HepG2 (cell line): ENCODE measurements around the gene RABGAP1.

Source experiments
- CTCF ChIP-seq: sonication (generic); formaldehyde crosslinking; IDR thresholded peaks from 2 replicates; pipeline ENCODE4 v1.5.0; 2020; ENCODE audit warnings: mild to moderate bottlenecking, missing genetic modification reagents, moderate library complexity
- EP300 ChIP-seq, 3 experiments: sonication (generic) in 1 of 3; formaldehyde crosslinking in 1 of 3; IDR thresholded peaks; 2 replicates each; pipeline versions ENCODE4 v1.5.1 to v1.6.1; 2011 to 2020; ENCODE audit warnings: low read depth in 2 of 3, low read length in 2 of 3, borderline replicate concordance in 1 of 3, improper control_type of control experiment in 1 of 3, mild to moderate bottlenecking in 1 of 3, missing genetic modification reagents in 1 of 3, moderate library complexity in 1 of 3
- HMGXB4 ChIP-seq, 2 experiments: sonication (generic) in 1 of 2; formaldehyde crosslinking in 1 of 2; IDR thresholded peaks; 2 replicates each; pipeline versions ENCODE4 v1.4.0 to v1.6.1; 2018 to 2020; ENCODE audit warnings: missing genetic modification reagents in 2 of 2, borderline replicate concordance in 1 of 2, low read depth in 1 of 2, mild to moderate bottlenecking in 1 of 2, missing biosample characterization in 1 of 2
- KLF13 ChIP-seq: sonication (generic); formaldehyde crosslinking; IDR thresholded peaks from 2 replicates; pipeline ENCODE4 v1.4.0; 2020; ENCODE audit warnings: mild to moderate bottlenecking, missing genetic modification reagents
- MAX ChIP-seq: IDR thresholded peaks from 2 replicates; pipeline ENCODE4 v1.6.1; 2012; ENCODE audit warnings: inconsistent platforms
- RFX5 ChIP-seq: IDR thresholded peaks from 2 replicates; pipeline ENCODE4 v1.6.1; 2011; ENCODE audit warnings: low read depth, low read length, improper control_type of control experiment
- SAP130 ChIP-seq: IDR thresholded peaks from 2 replicates; pipeline ENCODE4 v1.6.1; 2016; ENCODE audit warnings: low read depth
- SMC3 ChIP-seq: IDR thresholded peaks from 2 replicates; pipeline ENCODE4 v1.6.1; 2011; ENCODE audit warnings: low read length, improper control_type of control experiment
- SRF ChIP-seq: IDR thresholded peaks from 2 replicates; pipeline ENCODE4 v1.6.1; 2011; ENCODE audit warnings: mild to moderate bottlenecking, low read depth, low read length, moderate library complexity
- STAG1 ChIP-seq: sonication (generic); formaldehyde crosslinking; IDR thresholded peaks from 2 replicates; pipeline ENCODE4 v1.4.0; 2020; ENCODE audit warnings: missing genetic modification reagents
- TGIF2 ChIP-seq: IDR thresholded peaks from 2 replicates; pipeline ENCODE4 v1.6.1; 2016; ENCODE audit warnings: control low read depth, missing compliant biosample characterization
- ZNF253 ChIP-seq: sonication (generic); formaldehyde crosslinking; IDR thresholded peaks from 2 replicates; pipeline ENCODE4 v1.8.0; 2022; ENCODE audit warnings: mild to moderate bottlenecking, missing genetic modification reagents, borderline replicate concordance
- ZNF431 ChIP-seq: sonication (generic); formaldehyde crosslinking; IDR thresholded peaks from 2 replicates; pipeline ENCODE4 v1.9.0; 2022; ENCODE audit warnings: missing genetic modification reagents, low read depth, mild to moderate bottlenecking, borderline replicate concordance
- ZNF570 ChIP-seq: sonication (generic); formaldehyde crosslinking; IDR thresholded peaks from 2 replicates; pipeline ENCODE4 v1.4.0; 2020; ENCODE audit warnings: mild to moderate bottlenecking, missing genetic modification reagents, borderline replicate concordance

GRCh38 chr9:122918310-122918709, 22.5 kb upstream of the RABGAP1 start:
- TF ChIP-seq ZNF570 (CRISPR knock-in tag) (no peak), EP300 (IDR thresholded peaks at IDR 0.05; ENCODE audit: low read depth in 2 of 2, low read length in 2 of 2) (no peak), EP300 (CRISPR knock-in tag; IDR thresholded peaks at IDR 0.05; ENCODE audit: borderline replicate concordance) (no peak), MAX (no peak), CTCF (CRISPR knock-in tag) (no peak), HMGXB4 (CRISPR knock-in tag; IDR thresholded peaks at IDR 0.05; ENCODE audit: borderline replicate concordance in 1 of 2, low read depth in 1 of 2) (no peak), RFX5 (no peak), SRF (no peak), KLF13 (no peak), ZNF253 (CRISPR knock-in tag) (no peak), STAG1 (CRISPR knock-in tag) (no peak), ZNF431 (CRISPR knock-in tag) (no peak), SAP130 (CRISPR knock-in tag) (no peak), SMC3 (no peak), TGIF2 (CRISPR knock-in tag) (no peak)
